Measurements from ENCODE around the gene HUWE1.
"Not testable (repeated sequence)": the region's sequence is repeated elsewhere in the genome, so short reads cannot be mapped to it uniquely, and the experiment has no call there.

The HUWE1 gene, protein sequence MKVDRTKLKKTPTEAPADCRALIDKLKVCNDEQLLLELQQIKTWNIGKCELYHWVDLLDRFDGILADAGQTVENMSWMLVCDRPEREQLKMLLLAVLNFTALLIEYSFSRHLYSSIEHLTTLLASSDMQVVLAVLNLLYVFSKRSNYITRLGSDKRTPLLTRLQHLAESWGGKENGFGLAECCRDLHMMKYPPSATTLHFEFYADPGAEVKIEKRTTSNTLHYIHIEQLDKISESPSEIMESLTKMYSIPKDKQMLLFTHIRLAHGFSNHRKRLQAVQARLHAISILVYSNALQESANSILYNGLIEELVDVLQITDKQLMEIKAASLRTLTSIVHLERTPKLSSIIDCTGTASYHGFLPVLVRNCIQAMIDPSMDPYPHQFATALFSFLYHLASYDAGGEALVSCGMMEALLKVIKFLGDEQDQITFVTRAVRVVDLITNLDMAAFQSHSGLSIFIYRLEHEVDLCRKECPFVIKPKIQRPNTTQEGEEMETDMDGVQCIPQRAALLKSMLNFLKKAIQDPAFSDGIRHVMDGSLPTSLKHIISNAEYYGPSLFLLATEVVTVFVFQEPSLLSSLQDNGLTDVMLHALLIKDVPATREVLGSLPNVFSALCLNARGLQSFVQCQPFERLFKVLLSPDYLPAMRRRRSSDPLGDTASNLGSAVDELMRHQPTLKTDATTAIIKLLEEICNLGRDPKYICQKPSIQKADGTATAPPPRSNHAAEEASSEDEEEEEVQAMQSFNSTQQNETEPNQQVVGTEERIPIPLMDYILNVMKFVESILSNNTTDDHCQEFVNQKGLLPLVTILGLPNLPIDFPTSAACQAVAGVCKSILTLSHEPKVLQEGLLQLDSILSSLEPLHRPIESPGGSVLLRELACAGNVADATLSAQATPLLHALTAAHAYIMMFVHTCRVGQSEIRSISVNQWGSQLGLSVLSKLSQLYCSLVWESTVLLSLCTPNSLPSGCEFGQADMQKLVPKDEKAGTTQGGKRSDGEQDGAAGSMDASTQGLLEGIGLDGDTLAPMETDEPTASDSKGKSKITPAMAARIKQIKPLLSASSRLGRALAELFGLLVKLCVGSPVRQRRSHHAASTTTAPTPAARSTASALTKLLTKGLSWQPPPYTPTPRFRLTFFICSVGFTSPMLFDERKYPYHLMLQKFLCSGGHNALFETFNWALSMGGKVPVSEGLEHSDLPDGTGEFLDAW (N-terminal part only)
- 359 to 463 (median 446) reads per million in 3 donors for total RNA-seq

DNA sequence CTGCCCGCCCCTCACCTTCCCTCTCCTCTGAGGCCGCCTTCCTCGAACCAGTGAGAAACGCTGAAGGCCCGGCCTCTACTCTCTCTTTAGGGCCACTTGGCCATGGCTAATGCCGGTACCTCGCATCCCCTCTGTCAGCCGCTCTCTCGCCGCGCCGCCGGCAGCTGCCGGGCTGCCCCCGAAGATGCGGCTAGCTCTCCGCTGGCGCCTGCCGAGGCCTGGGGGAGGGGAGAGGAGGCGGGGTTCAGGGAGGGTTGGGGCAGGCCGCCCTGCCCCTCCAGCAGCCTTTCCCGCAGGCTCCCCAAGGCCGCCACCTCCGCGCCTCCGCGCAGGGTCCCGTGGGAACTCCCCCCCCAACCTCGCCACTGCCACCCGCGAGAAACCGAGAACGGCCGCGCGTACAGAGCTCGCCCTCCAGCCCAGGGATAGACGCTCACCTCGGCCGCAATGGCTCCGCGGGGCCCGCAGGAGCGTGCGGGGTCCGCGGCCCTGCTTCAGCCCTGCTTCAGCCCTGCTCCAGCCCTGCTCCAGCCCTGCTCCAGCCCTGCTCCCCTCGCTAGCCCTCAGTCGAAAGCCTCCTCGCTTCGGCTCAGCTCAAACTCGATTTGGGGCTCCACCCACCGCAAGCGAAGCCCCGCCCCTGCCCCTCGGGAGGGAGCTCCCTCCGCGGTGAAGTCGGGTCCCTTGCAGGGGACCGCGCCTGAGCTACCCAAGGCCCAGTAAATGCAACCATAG is at the start of gene HUWE1:
Gene HUWE1, minus strand, starts transcription at position 569 of the 735 bp plus-strand sequence. CDS start 32,612 bp downstream, outside the sequence.
- Histone ChIP-seq H3K27me3 (replicated peaks; ENCODE audit: control insufficient read depth, insufficient read depth, low read length, poor library complexity, severe bottlenecking) (no peaks in the 10 kb centered on the region), H3K36me3 (ENCODE audit: control insufficient read depth, insufficient read depth, low read length) (no peaks in the 10 kb centered on the region), H3K9me3 (ENCODE audit: control insufficient read depth, low read length) (no peaks in the 10 kb centered on the region), H3K4me1 (ENCODE audit: control insufficient read depth, insufficient read depth, low read length, poor library complexity, severe bottlenecking) (peaks cover 2% of the 10 kb centered on the region), H3K4me3 (ENCODE audit: insufficient read depth, low read depth, low read length, poor library complexity, severe bottlenecking) (peak within 1 kb of the TSS; percentile 65), H3K27ac (ENCODE audit: insufficient read depth, low read length, poor library complexity, severe bottlenecking) (peak within 1 kb of the TSS; percentile 85)
- DNase-seq: peak; percentile 62 to 75 (median 69)

DNA sequence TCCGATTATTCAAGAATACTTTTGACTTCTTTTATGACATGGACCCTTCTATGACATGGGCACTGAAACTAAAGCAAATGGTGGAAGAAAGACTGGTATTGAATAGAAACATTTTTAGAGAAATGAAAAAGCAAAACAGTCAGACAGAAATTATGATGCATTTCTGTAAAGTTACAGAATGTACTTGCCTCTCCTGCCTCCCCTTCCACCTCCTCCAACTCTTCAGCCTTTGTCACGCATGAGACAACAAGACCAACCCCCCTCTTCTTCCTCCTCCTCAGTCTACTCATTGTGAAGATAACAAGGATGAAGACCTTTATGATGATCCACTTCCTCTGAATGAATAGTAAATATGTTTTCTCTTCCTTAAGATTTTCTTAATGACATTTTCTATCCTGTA is 46.3 kb upstream of the HUWE1 start:
- Histone ChIP-seq H3K27me3 (replicated peaks; ENCODE audit: control insufficient read depth, insufficient read depth, low read length, poor library complexity, severe bottlenecking) (no peaks in the 10 kb centered on the region), H3K9me3 (ENCODE audit: control insufficient read depth, low read length) (no peaks in the 10 kb centered on the region), H3K4me3 (ENCODE audit: insufficient read depth, low read depth, low read length, poor library complexity, severe bottlenecking) (no peak overlapping the region), H3K36me3 (ENCODE audit: control insufficient read depth, insufficient read depth, low read length) (no peaks in the 10 kb centered on the region), H3K27ac (ENCODE audit: insufficient read depth, low read length, poor library complexity, severe bottlenecking) (no peak overlapping the region), H3K4me1 (ENCODE audit: control insufficient read depth, insufficient read depth, low read length, poor library complexity, severe bottlenecking) (no peaks in the 10 kb centered on the region)
- no peak for DNase-seq

DNA sequence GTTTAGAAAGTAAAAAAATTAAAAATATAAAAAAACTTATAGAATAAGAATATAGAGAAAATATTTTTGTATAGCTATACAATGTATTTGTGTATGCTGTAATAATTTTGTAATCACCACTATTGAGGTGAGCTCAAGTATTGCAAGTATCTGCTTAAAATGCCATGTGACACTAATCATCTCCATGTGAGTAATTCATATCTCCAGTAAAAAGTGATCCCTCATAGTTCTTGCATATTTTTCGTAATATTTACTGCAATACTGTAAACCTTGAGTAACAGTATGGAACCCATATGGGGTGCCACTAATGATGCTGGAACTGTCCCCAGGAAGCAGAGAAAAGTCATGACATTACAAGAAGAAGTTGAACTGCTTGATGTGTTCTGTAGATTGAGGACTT is 43.2 kb upstream of the HUWE1 start:
- no peaks in the 10 kb centered on the region for H3K36me3 ChIP-seq (ENCODE audit: control insufficient read depth, insufficient read depth, low read length)
- H3K4me1 ChIP-seq (ENCODE audit: control insufficient read depth, insufficient read depth, low read length, poor library complexity, severe bottlenecking): no peaks in the 10 kb centered on the region
- no peak for DNase-seq
- no peak overlapping the region for H3K27ac ChIP-seq (ENCODE audit: insufficient read depth, low read length, poor library complexity, severe bottlenecking)
- no peaks in the 10 kb centered on the region for H3K9me3 ChIP-seq (ENCODE audit: control insufficient read depth, low read length)
- no peak overlapping the region for H3K4me3 ChIP-seq (ENCODE audit: insufficient read depth, low read depth, low read length, poor library complexity, severe bottlenecking)
- H3K27me3 ChIP-seq (replicated peaks; ENCODE audit: control insufficient read depth, insufficient read depth, low read length, poor library complexity, severe bottlenecking): no peaks in the 10 kb centered on the region

DNA sequence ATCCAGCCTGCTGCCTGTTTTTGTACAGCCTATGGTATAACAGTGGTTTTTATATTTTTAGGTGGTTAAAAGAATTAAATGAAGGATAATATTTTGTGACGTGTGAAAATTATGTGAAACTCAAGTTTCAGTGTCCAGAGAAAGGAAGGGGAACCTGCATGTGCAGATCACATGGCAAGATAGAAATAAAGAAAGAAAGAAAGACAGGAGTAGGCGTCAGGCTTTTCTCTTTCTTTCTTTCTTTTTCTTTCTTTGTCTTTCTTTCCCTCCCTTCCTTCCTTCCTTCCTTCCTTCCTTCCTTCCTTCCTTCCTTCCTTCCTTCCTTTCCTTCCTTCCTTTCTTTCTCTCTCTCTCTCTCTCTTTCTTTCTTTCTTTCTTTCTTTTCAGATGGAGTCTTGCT is 42.0 kb upstream of the HUWE1 start:
- no peak for DNase-seq
- H3K36me3 ChIP-seq (ENCODE audit: control insufficient read depth, insufficient read depth, low read length): no peaks in the 10 kb centered on the region
- H3K27ac ChIP-seq (ENCODE audit: insufficient read depth, low read length, poor library complexity, severe bottlenecking): no peak overlapping the region
- H3K9me3 ChIP-seq (ENCODE audit: control insufficient read depth, low read length): no peaks in the 10 kb centered on the region
- H3K4me1 ChIP-seq (ENCODE audit: control insufficient read depth, insufficient read depth, low read length, poor library complexity, severe bottlenecking): no peaks in the 10 kb centered on the region
- H3K4me3 ChIP-seq (ENCODE audit: insufficient read depth, low read depth, low read length, poor library complexity, severe bottlenecking): no peak overlapping the region
- H3K27me3 ChIP-seq (replicated peaks; ENCODE audit: control insufficient read depth, insufficient read depth, low read length, poor library complexity, severe bottlenecking): no peaks in the 10 kb centered on the region

DNA sequence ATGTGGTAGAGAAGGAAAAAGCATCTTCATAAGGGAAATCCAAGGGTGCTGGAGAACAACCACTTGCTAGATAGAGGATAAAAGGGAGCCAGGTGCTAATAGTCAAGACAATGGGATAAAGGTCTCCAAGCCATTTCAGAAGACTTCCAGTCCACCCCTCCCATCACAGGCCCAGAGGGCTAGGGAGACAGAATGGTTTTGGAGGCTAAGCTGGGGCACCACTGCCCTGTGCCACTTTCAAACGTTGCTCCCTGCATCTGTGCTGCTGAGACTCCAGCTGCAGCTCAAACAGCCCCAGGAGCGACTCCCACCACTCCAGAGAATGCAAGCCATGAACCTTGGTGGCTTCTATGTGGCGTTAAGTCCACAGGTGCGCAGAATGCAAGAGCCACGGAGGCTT is 38.4 kb upstream of the HUWE1 start:
- H3K27me3 ChIP-seq (replicated peaks; ENCODE audit: control insufficient read depth, insufficient read depth, low read length, poor library complexity, severe bottlenecking): no peaks in the 10 kb centered on the region
- H3K4me1 ChIP-seq (ENCODE audit: control insufficient read depth, insufficient read depth, low read length, poor library complexity, severe bottlenecking): no peaks in the 10 kb centered on the region
- no peak overlapping the region for H3K27ac ChIP-seq (ENCODE audit: insufficient read depth, low read length, poor library complexity, severe bottlenecking)
- H3K4me3 ChIP-seq (ENCODE audit: insufficient read depth, low read depth, low read length, poor library complexity, severe bottlenecking): no peak overlapping the region
- DNase-seq: no peak
- no peaks in the 10 kb centered on the region for H3K9me3 ChIP-seq (ENCODE audit: control insufficient read depth, low read length)
- H3K36me3 ChIP-seq (ENCODE audit: control insufficient read depth, insufficient read depth, low read length): no peaks in the 10 kb centered on the region

DNA sequence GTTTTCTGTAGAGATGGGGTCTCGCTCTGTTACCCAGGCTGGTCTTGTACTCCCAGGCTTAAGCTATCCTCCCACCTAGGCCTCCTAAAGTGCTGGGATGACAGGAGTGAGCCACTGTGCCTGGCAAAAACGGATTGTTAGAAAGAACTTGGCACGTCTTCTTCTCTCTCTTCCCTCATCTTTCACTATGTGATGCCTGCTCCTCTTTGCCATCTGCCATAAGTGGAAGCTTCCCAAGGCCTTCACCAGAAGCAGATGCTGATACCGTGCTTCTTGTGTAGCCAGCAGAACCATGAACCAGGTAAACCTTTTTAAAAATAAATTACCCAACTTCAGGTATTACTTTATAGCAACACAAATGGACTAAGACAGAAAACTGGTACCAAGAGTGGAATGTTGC is 36.9 kb upstream of the HUWE1 start:
- no peak overlapping the region for H3K27ac ChIP-seq (ENCODE audit: insufficient read depth, low read length, poor library complexity, severe bottlenecking)
- H3K27me3 ChIP-seq (replicated peaks; ENCODE audit: control insufficient read depth, insufficient read depth, low read length, poor library complexity, severe bottlenecking): no peaks in the 10 kb centered on the region
- DNase-seq: no peak
- no peak overlapping the region for H3K4me3 ChIP-seq (ENCODE audit: insufficient read depth, low read depth, low read length, poor library complexity, severe bottlenecking)
- no peaks in the 10 kb centered on the region for H3K9me3 ChIP-seq (ENCODE audit: control insufficient read depth, low read length)
- H3K36me3 ChIP-seq (ENCODE audit: control insufficient read depth, insufficient read depth, low read length): no peaks in the 10 kb centered on the region
- H3K4me1 ChIP-seq (ENCODE audit: control insufficient read depth, insufficient read depth, low read length, poor library complexity, severe bottlenecking): no peaks in the 10 kb centered on the region

DNA sequence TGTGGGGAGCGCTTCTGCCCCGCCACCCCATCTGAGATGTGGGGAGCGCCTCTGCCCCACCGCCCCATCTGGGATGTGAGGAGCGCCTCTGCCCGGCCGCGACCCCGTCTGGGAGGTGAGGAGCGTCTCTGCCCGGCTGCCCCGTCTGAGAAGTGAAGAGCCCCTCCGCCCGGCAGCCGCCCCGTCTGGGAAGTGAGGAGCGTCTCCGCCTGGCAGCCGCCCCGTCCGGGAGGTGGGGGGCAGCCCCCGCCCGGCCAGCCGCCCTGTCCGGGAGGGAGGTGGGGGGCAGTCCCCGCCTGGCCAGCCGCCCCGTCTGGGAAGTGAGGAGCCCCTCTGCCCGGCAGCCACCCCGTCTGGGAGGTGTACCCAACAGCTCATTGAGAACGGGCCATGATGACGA is 35.1 kb upstream of the HUWE1 start:
- not testable (repeated sequence) for H3K9me3 ChIP-seq (ENCODE audit: control insufficient read depth, low read length); H3K36me3 ChIP-seq (ENCODE audit: control insufficient read depth, insufficient read depth, low read length); H3K4me1 ChIP-seq (ENCODE audit: control insufficient read depth, insufficient read depth, low read length, poor library complexity, severe bottlenecking); DNase-seq; H3K27me3 ChIP-seq (replicated peaks; ENCODE audit: control insufficient read depth, insufficient read depth, low read length, poor library complexity, severe bottlenecking); H3K27ac ChIP-seq (ENCODE audit: insufficient read depth, low read length, poor library complexity, severe bottlenecking); H3K4me3 ChIP-seq (ENCODE audit: insufficient read depth, low read depth, low read length, poor library complexity, severe bottlenecking)

DNA sequence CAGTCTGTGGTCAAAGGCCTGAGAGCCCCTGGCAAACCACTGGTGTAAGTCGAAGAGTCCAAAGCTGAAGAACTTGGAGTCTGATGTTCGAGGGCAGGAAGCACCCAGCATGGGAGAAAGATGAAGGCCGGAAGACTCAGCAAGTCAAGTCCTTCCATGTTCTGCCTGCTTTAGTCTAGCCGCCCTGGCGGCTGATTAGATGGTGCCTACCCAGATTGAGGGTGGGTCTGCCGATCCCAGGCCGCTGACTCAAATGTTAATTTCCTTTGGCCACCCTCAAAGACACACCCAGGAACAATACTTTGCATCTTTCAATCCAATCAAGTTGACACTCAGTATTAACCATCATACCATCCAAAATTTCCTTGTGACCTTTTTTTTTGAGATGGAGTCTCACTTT is 33.1 kb upstream of the HUWE1 start:
- not testable (repeated sequence) for H3K9me3 ChIP-seq (ENCODE audit: control insufficient read depth, low read length); H3K36me3 ChIP-seq (ENCODE audit: control insufficient read depth, insufficient read depth, low read length); H3K27ac ChIP-seq (ENCODE audit: insufficient read depth, low read length, poor library complexity, severe bottlenecking); H3K27me3 ChIP-seq (replicated peaks; ENCODE audit: control insufficient read depth, insufficient read depth, low read length, poor library complexity, severe bottlenecking); H3K4me3 ChIP-seq (ENCODE audit: insufficient read depth, low read depth, low read length, poor library complexity, severe bottlenecking); DNase-seq
- H3K4me1 ChIP-seq (ENCODE audit: control insufficient read depth, insufficient read depth, low read length, poor library complexity, severe bottlenecking): peaks cover 27% of the 10 kb centered on the region

DNA sequence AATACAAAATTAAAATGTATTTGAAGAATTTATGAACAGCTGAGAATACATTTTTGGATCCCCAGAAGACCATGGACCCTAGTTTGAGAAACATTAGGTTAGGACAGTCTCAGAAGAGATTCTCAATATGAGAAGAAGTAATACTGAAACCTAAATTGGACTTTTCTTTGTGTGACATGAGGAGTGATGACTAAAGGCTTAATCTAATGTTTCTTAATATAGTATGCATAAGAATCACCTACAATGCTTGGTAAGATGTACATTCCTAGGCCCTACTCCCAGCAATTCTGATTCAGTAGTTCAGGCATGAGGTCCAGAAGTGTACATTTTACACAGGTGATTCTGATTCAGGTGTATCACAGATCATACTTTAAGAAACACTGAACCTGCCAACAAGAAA is 31.6 kb upstream of the HUWE1 start:
- no peaks in the 10 kb centered on the region for H3K9me3 ChIP-seq (ENCODE audit: control insufficient read depth, low read length)
- H3K36me3 ChIP-seq (ENCODE audit: control insufficient read depth, insufficient read depth, low read length): no peaks in the 10 kb centered on the region
- H3K27ac ChIP-seq (ENCODE audit: insufficient read depth, low read length, poor library complexity, severe bottlenecking): peak overlapping the region; percentile 42
- no peak overlapping the region for H3K4me3 ChIP-seq (ENCODE audit: insufficient read depth, low read depth, low read length, poor library complexity, severe bottlenecking)
- no peaks in the 10 kb centered on the region for H3K27me3 ChIP-seq (replicated peaks; ENCODE audit: control insufficient read depth, insufficient read depth, low read length, poor library complexity, severe bottlenecking)
- DNase-seq: no peak
- H3K4me1 ChIP-seq (ENCODE audit: control insufficient read depth, insufficient read depth, low read length, poor library complexity, severe bottlenecking): peaks cover 34% of the 10 kb centered on the region

Measured in effector memory CD4-positive, alpha-beta T cell (primary cell).